PC-9 (cell line): ENCODE data around the gene EFNA3.

Experiments used
- CTCF ChIP-seq: fragments of 200-600 bp; sonication (generic); conservative IDR thresholded peaks from 2 replicates; pipeline ENCODE4 v1.6.1; 2017; ENCODE audit warnings: mixed run types, antibody characterized with exemption, mild to moderate bottlenecking, moderate library complexity
- EZH2 ChIP-seq: fragments of 200-600 bp; sonication (generic); IDR thresholded peaks from 2 replicates; pipeline ENCODE4 v1.8.0; 2017; ENCODE audit warnings: antibody characterized with exemption, low read depth

GRCh38 chr1:155125946-155126555, 47.4 kb downstream of the EFNA3 start:
- no peak for TF ChIP-seq CTCF
- no peak for TF ChIP-seq EZH2
